Activated CD4-positive, alpha-beta T cell treated with anti-CD3 and anti-CD28 coated beads, Interleukin-2, Interleukin-6, amounts not matched to agents 100 ng/mL and 50 ng/mL, durations not matched to agents 16 hours and 8 hours (primary cell): ENCODE results near the gene LLGL2.
A peak's percentile ranks its signal among the peaks of the same experiment; 100 is the strongest.

Experiments
- DNase-seq: peaks from one replicate; pipeline ENCODE4 v3.0.0-alpha.2; 2020

The LLGL2 gene

DNA sequence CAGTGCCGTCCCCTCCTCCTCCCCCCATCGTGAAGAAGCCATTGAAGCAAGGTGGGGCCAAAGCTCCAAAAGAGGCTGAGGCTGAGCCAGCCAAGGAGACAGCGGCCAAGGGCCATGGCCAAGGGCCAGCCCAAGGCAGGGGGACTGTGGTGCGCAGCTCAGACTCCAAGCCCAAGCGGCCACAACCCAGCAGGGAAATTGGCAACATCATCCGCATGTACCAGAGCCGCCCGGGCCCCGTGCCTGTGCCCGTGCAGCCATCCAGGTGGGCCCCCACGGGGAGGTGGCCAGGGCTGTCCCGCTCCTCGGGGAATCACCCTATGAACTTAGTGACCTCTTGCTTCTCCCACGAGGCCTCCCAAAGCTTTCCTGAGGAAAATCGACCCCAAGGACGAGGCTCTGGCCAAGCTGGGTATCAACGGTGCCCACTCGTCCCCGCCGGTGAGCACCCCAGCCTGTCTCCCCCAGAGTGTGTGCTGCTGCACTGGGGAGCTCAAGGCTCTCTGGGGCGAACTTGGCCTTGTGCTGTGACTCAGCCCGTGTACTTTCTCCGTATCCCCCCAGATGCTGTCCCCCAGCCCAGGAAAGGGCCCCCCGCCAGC is 91.1 kb downstream of the LLGL2 start:
- no peak for DNase-seq

DNA sequence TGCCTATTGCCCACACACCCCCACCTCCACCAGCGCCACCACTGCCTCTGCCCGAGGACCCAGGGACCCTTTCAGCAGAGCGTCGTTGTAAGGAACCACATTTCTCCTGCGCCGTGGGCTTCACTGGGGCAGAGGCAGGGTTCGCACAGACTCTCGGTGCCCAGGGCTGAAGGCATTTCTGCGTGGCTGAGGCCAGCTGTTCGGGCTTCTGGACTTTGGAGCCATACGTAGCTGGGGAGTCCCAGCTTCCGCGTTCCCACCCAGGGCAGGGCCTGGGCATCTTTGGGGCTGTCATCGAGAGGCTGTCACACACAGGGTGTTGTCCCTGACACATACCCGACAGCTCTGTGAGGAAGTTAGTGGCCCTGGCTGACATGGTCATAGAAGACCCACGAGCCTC is 91.7 kb downstream of the LLGL2 start:
- DNase-seq = no peak

DNA sequence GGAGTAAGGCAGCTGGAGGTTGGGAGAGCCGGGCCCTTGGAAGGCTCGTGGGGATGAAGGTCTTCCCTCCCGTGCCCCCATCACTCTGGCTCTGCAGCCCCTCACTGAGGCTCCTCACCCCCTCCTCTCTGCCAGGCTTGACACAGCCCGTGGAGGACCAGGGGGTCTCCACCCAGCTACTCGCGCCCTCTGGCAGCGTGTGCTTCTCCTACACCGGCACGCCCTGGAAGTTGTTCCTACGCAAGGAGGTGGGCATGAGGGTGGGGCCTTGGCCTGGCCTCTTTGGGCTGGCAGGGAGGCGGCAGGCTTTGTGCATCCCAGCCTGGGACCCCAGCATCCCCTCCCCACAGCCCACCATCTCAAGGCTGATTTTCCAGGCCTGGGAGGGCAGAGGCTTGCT is 92.2 kb downstream of the LLGL2 start:
- DNase-seq = no peak

DNA sequence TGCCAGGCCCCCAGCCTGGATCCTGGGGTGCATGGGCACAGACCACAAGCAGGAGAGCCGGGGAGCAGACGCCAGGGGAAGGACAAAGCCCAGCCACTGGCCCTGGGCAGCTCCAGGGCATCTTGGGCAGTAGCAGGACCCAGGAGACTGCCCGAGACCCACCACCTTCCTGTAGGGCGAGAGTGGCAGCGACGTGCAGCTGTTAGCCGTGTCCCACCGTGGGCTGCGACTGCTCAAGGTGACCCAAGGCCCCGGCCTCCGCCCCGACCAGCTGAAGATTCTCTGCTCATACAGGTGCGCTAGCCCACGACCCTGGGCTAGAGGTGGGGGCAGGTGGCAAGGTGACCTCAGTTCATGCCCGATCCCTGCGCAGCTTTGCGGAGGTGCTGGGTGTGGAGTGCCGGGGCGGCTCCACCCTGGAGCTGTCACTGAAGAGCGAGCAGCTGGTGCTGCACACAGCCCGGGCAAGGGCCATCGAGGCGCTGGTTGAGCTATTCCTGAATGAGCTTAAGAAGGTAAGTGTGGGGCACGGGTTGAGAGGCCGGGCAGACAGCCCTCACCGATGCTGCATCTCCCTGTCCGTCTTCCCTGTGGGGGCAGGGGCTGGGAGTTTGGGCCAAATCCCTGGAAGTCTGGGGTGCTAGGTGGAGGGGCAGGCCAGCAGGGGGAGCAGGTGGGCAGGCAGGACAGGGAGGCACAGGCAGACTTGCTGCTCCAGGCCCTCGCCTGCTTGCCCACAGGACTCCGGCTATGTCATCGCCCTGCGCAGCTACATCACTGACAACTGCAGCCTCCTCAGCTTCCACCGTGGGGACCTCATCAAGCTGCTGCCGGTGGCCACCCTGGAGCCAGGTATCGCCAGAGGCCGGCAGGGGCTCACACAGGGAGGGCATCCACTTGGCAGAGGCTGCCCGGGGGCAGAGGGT is 94.3 kb downstream of the LLGL2 start:
- peak; percentile 16 for DNase-seq

DNA sequence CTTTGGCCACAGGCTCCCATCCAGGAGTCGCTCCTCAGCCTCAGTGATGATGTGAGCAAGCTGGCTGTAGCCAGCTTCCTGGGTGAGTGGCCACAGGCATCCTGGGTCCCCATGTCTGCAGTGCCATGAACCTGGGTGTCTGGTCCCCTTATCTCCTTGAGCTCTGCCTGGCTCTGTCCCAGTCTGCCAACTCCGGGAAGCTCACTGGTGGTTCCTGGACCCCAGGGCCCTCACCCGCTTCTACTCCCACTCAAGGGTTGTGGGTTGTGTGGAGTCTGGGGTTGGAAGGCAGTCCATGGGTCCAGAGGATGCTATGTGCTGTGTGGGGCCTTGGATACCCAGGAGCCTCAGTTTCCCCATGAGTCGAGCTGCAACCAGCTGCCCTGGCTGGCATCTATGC is 96.0 kb downstream of the LLGL2 start:
- no peak for DNase-seq

DNA sequence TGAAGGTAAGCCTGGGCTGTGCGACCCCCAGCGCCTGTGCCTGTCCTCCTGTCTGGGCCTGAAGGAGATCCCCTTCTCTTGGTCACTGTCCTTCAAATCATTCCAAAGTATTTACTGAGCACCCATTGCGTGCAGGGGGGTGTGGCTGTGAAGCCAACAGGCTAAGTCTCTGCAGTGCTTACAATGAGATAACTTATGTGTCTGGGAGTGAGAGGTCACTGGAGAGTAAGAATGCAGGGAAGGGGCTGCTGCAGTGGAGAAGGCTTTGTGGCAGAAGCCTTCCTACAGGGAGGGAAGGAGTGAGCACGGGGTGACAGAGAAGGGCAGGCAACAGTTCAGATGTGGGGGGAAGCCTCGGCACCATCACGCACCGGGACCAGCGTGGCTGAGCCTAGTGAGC is 96.6 kb downstream of the LLGL2 start:
- no peak for DNase-seq

DNA sequence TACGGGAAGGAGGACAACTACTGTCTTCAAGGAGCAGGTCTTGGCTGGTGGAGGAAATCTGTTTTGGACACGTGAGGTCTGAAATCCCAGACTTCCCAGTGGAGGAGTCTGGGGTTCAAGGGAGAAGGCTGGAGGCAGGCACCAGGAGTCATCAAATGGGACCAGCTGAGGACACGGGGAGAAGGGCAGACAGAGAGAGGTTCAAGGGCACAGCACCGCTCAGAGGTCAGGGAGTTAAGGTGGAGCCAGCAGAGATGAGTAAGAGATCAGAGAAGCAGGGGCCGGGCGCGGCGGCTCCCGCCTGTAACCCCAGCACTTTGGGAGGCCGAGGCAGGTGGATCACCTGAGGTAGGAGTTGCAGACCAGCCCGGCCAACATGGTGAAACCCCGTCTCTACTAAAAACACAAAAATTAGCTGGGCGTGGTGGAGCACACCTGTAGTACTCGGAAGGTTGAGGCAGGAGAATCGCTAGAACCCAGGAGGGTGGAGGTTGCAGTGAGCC is 97.3 kb downstream of the LLGL2 start:
- DNase-seq = no peak

DNA sequence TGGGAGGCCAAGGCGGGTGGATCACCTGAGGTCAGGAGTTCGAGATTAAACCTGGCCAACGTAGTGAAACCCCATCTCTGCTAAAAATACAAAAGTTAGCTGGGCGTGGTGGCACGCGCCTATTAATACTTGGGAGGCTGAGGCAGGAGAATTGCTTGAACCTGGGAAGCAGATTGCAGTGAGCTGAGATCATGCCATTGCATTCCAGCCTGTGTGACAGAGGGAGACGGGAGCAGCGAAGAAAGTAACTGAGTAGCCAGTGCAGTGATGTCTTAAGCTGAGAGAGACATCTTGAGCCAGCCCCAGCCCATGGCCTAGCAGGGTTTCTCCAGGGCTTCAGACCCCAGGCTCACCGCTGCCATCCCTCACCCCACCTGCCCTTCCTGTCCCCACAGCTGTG is 97.9 kb downstream of the LLGL2 start:
- no peak for DNase-seq

DNA sequence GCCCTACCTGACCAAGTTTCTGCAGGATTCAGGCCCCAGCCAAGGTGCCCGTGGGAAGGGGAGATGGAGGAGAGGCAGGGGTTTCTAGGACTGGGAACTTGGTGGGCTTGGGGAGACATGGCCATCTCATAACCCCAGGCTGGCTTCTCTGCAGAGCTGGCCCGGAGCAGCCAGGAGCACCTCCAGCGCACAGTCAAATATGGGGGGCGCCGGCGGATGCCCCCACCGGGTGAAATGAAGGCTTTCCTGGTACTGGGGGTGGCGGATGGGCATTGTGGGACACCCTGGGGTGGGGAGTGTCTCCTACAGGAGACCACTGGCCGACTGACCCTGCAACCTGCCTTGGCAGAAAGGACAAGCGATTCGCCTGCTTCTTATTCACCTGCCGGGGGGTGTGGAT is 98.5 kb downstream of the LLGL2 start:
- DNase-seq = no peak
